RWPE2 (cell line): ENCODE measurements around the gene MAOB.

Source experiments
- ATAC-seq: fragments of 200-7000 bp; cut with Tn5 transposase; 3 replicates; pipeline ENCODE4 v1.9.1; 2021; ENCODE audit warnings: low read depth
- DNase-seq: peaks from one replicate; pipeline ENCODE4 v3.0.0-alpha.2; 2020; ENCODE audit warnings: low spot score
- H3K27ac ChIP-seq: fragments of 450-650 bp; 2 replicates; pipeline ENCODE4 v1.5.1; 2017; ENCODE audit warnings: mild to moderate bottlenecking; ENCODE audit not compliant: poor library complexity, severe bottlenecking
- H3K27me3 ChIP-seq: fragments of 250-450 bp; sonication (Bioruptor Pico); 2 replicates; pipeline ENCODE4 v1.5.1; 2021; ENCODE audit warnings: mild to moderate bottlenecking, moderate library complexity; ENCODE audit not compliant: insufficient read depth, poor library complexity, severe bottlenecking
- H3K36me3 ChIP-seq: fragments of 250-450 bp; sonication (Bioruptor Pico); 2 replicates; pipeline ENCODE4 v1.5.1; 2020; ENCODE audit warnings: low read depth, mild to moderate bottlenecking, moderate library complexity
- H3K4me1 ChIP-seq: fragments of 250-450 bp; sonication (Bioruptor Pico); 2 replicates; pipeline ENCODE4 v1.5.1; 2021; ENCODE audit warnings: mild to moderate bottlenecking, moderate library complexity; ENCODE audit not compliant: insufficient read depth, poor library complexity, severe bottlenecking
- H3K4me3 ChIP-seq: fragments of 250-450 bp; sonication (Bioruptor Pico); 2 replicates; pipeline ENCODE4 v1.5.1; 2021; ENCODE audit warnings: mild to moderate bottlenecking, moderate library complexity; ENCODE audit not compliant: severe bottlenecking
- H3K9me3 ChIP-seq: fragments of 250-450 bp; sonication (Bioruptor Pico); 2 replicates; pipeline ENCODE4 v1.5.1; 2021; ENCODE audit warnings: mild to moderate bottlenecking, moderate library complexity; ENCODE audit not compliant: severe bottlenecking
- TF ChIP-seq, protein P1 (sequence below): fragments of 450-650 bp; IDR thresholded peaks from one replicate; pipeline ENCODE4 v1.5.1; 2017; ENCODE audit warnings: mild to moderate bottlenecking, moderate library complexity; ENCODE audit not compliant: poor library complexity, severe bottlenecking

The MAOB gene

DNA sequence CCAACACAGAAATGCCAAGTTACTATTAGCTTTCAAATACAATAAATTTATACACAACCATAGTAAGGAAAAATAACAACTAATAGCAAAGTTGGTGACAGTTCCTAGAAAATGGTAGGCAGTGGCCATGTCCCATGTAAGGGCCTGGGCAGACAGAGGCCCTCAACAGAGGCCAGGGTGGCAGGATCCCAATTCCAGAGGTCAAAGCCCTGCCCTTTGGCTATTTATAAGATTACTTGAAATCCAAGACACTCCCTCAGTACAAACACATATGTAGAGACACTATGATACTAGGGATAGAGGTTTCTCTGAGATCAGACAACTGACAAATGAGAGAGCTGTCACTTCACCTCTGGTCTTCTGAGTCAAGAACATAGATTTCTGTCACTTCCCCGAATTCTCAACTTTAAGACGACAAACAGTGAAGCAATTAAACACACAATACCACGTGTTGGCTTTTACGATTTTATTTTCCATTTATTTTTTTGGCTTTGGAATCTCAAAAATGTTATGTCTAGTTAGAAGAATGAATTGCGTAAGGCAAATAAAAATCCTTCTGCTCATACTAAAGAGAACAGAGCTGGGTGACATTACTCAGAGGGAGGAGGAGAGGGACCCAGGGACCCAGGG, 16.3 kb upstream of the MAOB start:
- Histone ChIP-seq H3K9me3 (no peaks in the 10 kb centered on the region), H3K4me3 (no peak overlapping the region), H3K27me3 (no peaks in the 10 kb centered on the region), H3K36me3 (no peaks in the 10 kb centered on the region), H3K27ac (no peak overlapping the region), H3K4me1 (no peaks in the 10 kb centered on the region)
- DNase-seq = no peak
- TF ChIP-seq, protein P1, sequence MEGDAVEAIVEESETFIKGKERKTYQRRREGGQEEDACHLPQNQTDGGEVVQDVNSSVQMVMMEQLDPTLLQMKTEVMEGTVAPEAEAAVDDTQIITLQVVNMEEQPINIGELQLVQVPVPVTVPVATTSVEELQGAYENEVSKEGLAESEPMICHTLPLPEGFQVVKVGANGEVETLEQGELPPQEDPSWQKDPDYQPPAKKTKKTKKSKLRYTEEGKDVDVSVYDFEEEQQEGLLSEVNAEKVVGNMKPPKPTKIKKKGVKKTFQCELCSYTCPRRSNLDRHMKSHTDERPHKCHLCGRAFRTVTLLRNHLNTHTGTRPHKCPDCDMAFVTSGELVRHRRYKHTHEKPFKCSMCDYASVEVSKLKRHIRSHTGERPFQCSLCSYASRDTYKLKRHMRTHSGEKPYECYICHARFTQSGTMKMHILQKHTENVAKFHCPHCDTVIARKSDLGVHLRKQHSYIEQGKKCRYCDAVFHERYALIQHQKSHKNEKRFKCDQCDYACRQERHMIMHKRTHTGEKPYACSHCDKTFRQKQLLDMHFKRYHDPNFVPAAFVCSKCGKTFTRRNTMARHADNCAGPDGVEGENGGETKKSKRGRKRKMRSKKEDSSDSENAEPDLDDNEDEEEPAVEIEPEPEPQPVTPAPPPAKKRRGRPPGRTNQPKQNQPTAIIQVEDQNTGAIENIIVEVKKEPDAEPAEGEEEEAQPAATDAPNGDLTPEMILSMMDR = no peak
- ATAC-seq = no peak

DNA sequence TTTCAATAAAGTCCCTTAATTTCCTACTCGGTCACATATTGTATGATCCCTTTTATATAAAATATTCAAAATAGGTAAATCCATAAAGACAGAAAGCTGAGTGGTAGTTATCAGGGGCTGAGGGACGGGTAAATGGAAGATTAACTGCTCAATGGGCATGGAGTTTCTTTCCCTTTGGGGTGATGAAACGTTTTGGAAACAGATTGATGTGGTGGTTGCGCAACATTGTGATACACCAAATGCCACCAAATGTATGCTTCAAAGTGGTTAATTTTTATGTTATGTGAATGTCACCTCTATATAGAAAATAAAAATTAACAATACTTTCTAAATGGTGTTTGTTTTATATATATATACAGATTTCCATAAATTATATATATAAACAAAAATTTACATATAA, 15.0 kb upstream of the MAOB start:
- DNase-seq (no peak), ATAC-seq (no peak)
- Histone ChIP-seq H3K4me1 (no peaks in the 10 kb centered on the region), H3K36me3 (no peaks in the 10 kb centered on the region), H3K9me3 (no peaks in the 10 kb centered on the region), H3K27me3 (no peaks in the 10 kb centered on the region), H3K4me3 (no peak overlapping the region), H3K27ac (no peak overlapping the region)
- TF ChIP-seq, protein P1 = no peak

DNA sequence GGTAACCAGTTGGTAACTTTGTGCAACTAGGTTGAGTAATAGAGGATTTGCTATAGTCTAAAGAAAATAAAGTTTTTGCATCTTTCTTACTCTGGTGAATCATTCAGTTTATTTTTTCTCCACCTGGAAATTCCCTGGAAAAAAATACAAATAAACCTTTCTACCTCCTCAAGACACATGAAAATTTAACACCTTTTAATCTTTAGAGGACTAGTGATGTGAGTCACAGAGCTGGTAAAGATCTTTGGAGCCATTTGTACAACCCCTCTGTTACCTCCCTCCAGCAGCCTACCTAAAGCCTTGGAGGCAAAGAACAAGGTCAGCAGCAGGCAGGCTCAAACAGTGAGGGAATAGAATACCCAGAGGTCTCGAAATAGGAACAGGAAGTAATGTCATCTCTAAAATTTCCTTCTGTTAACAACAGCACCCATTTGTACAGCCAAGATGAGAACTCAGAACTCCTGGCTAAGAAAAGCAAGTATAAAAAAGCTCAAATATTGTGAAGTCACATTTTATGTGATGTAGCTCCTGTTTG, 10.2 kb upstream of the MAOB start:
- TF ChIP-seq, protein P1 = no peak
- H3K4me3 ChIP-seq = no peak overlapping the region
- H3K4me1 ChIP-seq = no peaks in the 10 kb centered on the region
- DNase-seq = no peak
- H3K36me3 ChIP-seq = no peaks in the 10 kb centered on the region
- no peaks in the 10 kb centered on the region for H3K9me3 ChIP-seq
- H3K27me3 ChIP-seq = no peaks in the 10 kb centered on the region
- H3K27ac ChIP-seq = no peak overlapping the region
- no peak for ATAC-seq

DNA sequence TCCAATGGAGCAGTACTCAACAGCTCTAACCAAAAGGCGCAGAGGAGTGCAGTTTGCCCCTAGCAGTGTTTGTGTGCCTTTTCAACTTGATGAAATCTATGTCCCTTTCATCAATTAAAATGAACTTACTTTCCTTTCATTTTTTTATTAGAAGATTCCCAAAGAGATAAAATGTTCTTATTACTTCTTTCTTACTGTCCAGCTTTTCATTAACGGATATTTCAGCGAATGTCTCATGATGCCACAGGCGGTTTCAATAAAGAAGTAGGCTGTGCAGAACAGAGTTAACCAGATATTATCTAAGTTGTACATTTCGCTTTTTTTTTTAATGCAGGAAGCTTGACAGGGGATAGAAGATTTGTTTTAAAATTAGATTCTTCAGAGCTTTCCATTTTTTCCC, 3.4 kb upstream of the MAOB start:
- DNase-seq (no peak), ATAC-seq (no peak)
- no peaks in the 10 kb centered on the region for H3K4me1 ChIP-seq
- H3K4me3 ChIP-seq = no peak overlapping the region
- no peaks in the 10 kb centered on the region for H3K9me3 ChIP-seq
- H3K36me3 ChIP-seq = no peaks in the 10 kb centered on the region
- H3K27me3 ChIP-seq = no peaks in the 10 kb centered on the region
- TF ChIP-seq, protein P1 = no peak
- H3K27ac ChIP-seq = no peak overlapping the region
